ENCODE data around the gene SPA17.

The SPA17 gene

DNA sequence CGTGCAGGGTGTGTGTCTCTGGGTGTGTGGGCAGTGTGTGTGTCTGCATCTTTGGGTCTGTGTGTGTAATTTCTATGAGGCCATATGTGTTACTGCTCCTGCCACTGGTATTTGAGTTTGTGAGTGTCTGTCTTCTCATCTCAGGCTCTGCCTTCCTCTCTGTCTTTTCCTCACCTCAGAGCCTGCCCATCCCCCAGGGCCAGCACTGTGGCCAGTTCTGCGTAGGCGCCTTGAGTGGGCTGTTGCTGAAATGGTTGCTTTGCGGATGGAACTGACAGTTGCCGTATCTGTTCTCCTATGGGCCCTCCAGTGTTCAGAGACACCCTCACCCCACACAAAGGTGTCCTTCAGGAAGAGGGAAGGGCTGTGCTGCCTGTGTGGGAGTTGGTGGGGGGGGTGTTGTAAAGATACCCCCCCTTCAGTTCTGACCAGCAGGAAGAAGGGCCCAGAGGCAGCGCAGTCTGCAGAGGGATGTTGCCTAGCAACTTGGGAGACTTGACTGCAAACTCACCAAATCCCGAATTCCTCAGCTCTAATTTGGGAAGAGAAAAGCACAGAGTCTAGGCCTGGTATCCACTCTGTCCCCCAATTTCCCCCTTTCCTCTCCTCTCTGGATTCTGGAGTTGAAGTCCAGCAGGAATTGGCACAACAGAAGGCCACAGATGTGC, 64.1 kb downstream of the SPA17 start:
- H3K36me3 ChIP-seq (ENCODE audit: control insufficient read depth, insufficient read depth, low read length), result no peaks in the 10 kb centered on the region
- WGBS, 2 experiments, result 73 to 79% methylated on average over 6 to 7 of the region's 7 CpGs
- peaks cover 61% of the 10 kb centered on the region for H3K27me3 ChIP-seq (ENCODE audit: control insufficient read depth, insufficient read depth, low read length, poor library complexity, severe bottlenecking)

DNA sequence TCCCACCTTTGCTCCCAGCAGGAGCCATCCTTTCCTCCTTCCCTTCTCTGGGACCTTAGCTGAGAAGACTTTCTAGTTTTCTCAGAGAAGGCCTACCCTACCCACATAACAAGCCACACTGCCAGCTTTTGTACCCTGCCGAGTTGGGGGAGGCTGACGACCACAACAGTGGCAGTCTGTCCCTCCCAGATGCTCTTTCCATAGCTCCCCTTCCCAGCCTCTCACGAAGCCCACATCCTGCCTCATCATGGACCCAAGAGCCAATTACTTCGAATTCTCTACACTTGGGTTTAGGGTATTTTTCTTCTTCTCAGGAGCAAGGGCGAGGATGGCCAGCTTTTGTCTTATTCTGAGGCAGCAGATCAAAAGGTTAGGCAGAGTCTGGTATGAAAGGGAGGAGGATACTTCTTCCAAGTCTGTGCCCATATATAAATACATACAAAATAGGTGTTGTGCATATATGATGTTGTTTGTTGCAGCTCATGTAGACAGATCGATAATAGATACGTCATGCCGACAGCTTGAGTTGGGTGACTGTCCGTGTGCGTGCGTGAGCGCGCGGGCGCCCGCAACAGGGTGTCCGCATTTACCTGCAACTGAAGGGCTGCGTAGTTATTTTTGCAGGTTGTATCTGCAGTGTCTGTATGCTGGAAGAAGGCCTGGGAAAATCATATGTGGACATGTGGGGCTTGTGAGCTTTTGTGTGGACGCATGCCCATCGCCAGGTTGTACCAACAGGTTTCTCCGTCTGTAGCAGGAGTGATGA, 65.2 kb downstream of the SPA17 start:
- peaks cover 22% of the 10 kb centered on the region for H3K4me1 ChIP-seq (ENCODE audit: control insufficient read depth, insufficient read depth, low read length)
- 81 to 87% methylated on average over 21 of the region's 21 CpGs for WGBS, 2 experiments
- no peak overlapping the region for H3K27ac ChIP-seq (ENCODE audit: insufficient read depth, low read depth, low read length, poor library complexity, severe bottlenecking)
- no peaks in the 10 kb centered on the region for H3K36me3 ChIP-seq (ENCODE audit: control insufficient read depth, insufficient read depth, low read length)
- H3K9me3 ChIP-seq (ENCODE audit: control insufficient read depth, low read length), result no peaks in the 10 kb centered on the region
- peaks cover 72% of the 10 kb centered on the region for H3K27me3 ChIP-seq (ENCODE audit: control insufficient read depth, insufficient read depth, low read length, poor library complexity, severe bottlenecking)
- H3K4me3 ChIP-seq (ENCODE audit: insufficient read depth, low read depth, low read length), result peak overlapping the region; percentile 53

More for the DNA sequence above, 64.1 kb downstream of the SPA17 start:
- Histone ChIP-seq H3K27ac (ENCODE audit: insufficient read depth, low read depth, low read length, poor library complexity, severe bottlenecking) (no peak overlapping the region), H3K9me3 (ENCODE audit: control insufficient read depth, low read length) (no peaks in the 10 kb centered on the region), H3K4me1 (ENCODE audit: control insufficient read depth, insufficient read depth, low read length) (peaks cover 22% of the 10 kb centered on the region), H3K4me3 (ENCODE audit: insufficient read depth, low read depth, low read length) (no peak overlapping the region)

DNA sequence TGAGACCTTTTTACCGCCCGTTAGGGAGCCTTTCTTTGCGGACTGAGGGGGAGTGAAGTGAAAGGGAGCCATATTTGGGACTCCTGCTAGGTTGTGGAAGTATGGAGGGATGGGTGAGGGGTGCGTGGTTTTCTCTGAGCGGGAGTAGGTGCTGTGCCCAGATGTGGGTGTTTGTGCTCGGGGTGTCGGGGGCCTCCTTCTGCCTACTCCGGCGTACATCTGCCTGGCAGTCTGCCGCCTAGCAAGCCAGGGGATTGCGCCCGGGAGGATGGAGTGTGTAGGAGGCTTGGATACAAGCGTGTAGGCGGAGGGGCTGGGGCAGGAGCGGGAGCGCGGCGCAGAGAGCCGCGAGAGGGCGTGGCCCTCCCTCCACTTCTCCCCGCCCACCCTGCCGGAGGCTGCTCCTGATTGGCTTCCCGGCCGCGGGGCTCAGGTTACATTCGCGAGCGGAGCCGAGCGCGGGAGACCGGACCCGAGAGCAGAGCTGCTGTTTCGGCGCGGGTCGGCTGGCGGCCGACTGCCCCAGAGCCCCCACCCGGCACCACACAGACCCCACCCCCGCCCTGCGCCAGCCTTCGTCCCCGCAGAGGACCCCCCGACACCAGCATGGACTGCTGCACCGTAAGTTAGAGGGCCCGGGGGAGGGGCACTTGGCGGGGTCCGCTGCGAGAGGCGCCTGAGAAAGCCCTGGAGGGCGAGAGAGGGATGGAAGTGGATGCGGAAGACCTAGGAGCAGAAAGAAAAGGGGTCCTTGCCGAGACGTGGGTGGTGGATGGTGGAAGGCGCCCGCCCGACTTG, 66.0 kb downstream of the SPA17 start, which contains the start of gene NRGN:
Gene NRGN (plus strand): TSS at position 464 of the 798 bp plus-strand sequence. CDS start 143 bp downstream, at position 607.
- no peak within 1 kb of the TSS for H3K27ac ChIP-seq (ENCODE audit: insufficient read depth, low read depth, low read length, poor library complexity, severe bottlenecking)
- peak within 1 kb of the TSS; percentile 53 for H3K4me3 ChIP-seq (ENCODE audit: insufficient read depth, low read depth, low read length)
- H3K36me3 ChIP-seq (ENCODE audit: control insufficient read depth, insufficient read depth, low read length), result no peaks in the 10 kb centered on the region
- H3K4me1 ChIP-seq (ENCODE audit: control insufficient read depth, insufficient read depth, low read length), result peaks cover 22% of the 10 kb centered on the region
- 1 to 2% methylated on average over 59 of the region's 59 CpGs for WGBS, 2 experiments
- no peaks in the 10 kb centered on the region for H3K9me3 ChIP-seq (ENCODE audit: control insufficient read depth, low read length)
- peaks cover 80% of the 10 kb centered on the region for H3K27me3 ChIP-seq (ENCODE audit: control insufficient read depth, insufficient read depth, low read length, poor library complexity, severe bottlenecking)

DNA sequence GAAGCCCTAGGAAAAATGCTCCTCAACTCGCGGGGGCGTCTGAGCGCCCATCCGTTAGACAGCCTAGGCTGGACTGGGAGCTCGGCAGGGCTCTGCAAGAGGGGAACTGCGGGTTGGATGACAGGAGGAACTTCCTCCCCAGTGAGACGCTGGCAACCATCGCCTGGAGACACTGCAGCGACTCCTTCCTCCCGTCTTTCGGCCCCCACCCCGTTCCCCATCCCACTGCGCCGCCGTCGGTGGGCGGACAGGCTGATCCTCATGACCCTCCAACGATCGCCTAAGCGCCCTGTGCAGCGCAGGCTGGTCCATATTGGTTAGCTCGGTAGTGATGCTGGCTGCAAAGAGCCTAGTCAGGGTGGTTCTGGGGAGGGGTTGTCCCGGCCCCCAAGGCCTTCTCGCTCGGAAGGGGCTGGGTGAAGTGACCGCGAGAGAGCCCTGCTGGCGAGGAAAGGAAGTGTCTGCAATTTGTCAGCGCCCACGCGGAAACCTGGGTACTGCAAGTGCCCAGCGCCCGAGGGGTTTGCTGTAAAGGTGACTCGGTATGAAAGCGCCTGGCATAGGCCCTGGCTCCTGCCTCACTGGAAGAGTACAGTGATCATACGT, 66.7 kb downstream of the SPA17 start:
- H3K27ac ChIP-seq (ENCODE audit: insufficient read depth, low read depth, low read length, poor library complexity, severe bottlenecking), result no peak overlapping the region
- peak overlapping the region; percentile 53 for H3K4me3 ChIP-seq (ENCODE audit: insufficient read depth, low read depth, low read length)
- no peaks in the 10 kb centered on the region for H3K9me3 ChIP-seq (ENCODE audit: control insufficient read depth, low read length)
- peaks cover 27% of the 10 kb centered on the region for H3K4me1 ChIP-seq (ENCODE audit: control insufficient read depth, insufficient read depth, low read length)
- peaks cover 87% of the 10 kb centered on the region for H3K27me3 ChIP-seq (ENCODE audit: control insufficient read depth, insufficient read depth, low read length, poor library complexity, severe bottlenecking)
- no peaks in the 10 kb centered on the region for H3K36me3 ChIP-seq (ENCODE audit: control insufficient read depth, insufficient read depth, low read length)
- 6 to 7% methylated on average over 37 of the region's 37 CpGs for WGBS, 2 experiments

GRCh38 chr11:124742555-124742954, 68.9 kb downstream of the SPA17 start:
- WGBS, 2 experiments, result 84 to 95% methylated on average over 2 of the region's 2 CpGs
- Histone ChIP-seq H3K4me3 (ENCODE audit: insufficient read depth, low read depth, low read length) (no peak overlapping the region), H3K27me3 (ENCODE audit: control insufficient read depth, insufficient read depth, low read length, poor library complexity, severe bottlenecking) (peaks cover 98% of the 10 kb centered on the region)

GRCh38 chr11:124743050-124743449, 69.3 kb downstream of the SPA17 start:
- Histone ChIP-seq H3K4me1 (ENCODE audit: control insufficient read depth, insufficient read depth, low read length) (peaks cover 19% of the 10 kb centered on the region), H3K27ac (ENCODE audit: insufficient read depth, low read depth, low read length, poor library complexity, severe bottlenecking) (no peak overlapping the region), H3K27me3 (ENCODE audit: control insufficient read depth, insufficient read depth, low read length, poor library complexity, severe bottlenecking) (peaks cover 98% of the 10 kb centered on the region), H3K4me3 (ENCODE audit: insufficient read depth, low read depth, low read length) (no peak overlapping the region), H3K36me3 (ENCODE audit: control insufficient read depth, insufficient read depth, low read length) (no peaks in the 10 kb centered on the region), H3K9me3 (ENCODE audit: control insufficient read depth, low read length) (no peaks in the 10 kb centered on the region)
- WGBS, 2 experiments, result 58 to 69% methylated on average over 6 of the region's 6 CpGs

More at GRCh38 chr11:124742555-124742954, 68.9 kb downstream of the SPA17 start:
- Histone ChIP-seq H3K4me1 (ENCODE audit: control insufficient read depth, insufficient read depth, low read length) (peaks cover 24% of the 10 kb centered on the region), H3K9me3 (ENCODE audit: control insufficient read depth, low read length) (no peaks in the 10 kb centered on the region), H3K27ac (ENCODE audit: insufficient read depth, low read depth, low read length, poor library complexity, severe bottlenecking) (no peak overlapping the region), H3K36me3 (ENCODE audit: control insufficient read depth, insufficient read depth, low read length) (no peaks in the 10 kb centered on the region)

- 1 to 2% methylated on average over 44 of the region's 44 CpGs for WGBS, 2 experiments
- peak overlapping the region; percentile 23 for H3K4me3 ChIP-seq (ENCODE audit: insufficient read depth, low read depth, low read length)
Observed at GRCh38 chr11:124745270-124745834, 71.6 kb downstream of the SPA17 start.

GRCh38 chr11:124745835-124746620, 72.3 kb downstream of the SPA17 start:
- H3K27me3 ChIP-seq (ENCODE audit: control insufficient read depth, insufficient read depth, low read length, poor library complexity, severe bottlenecking), result peaks cover 100% of the 10 kb centered on the region
- no peaks in the 10 kb centered on the region for H3K9me3 ChIP-seq (ENCODE audit: control insufficient read depth, low read length)
- WGBS, 2 experiments, result 1% methylated on average over 41 of the region's 41 CpGs
- H3K4me1 ChIP-seq (ENCODE audit: control insufficient read depth, insufficient read depth, low read length), result peaks cover 8% of the 10 kb centered on the region
- no peak overlapping the region for H3K27ac ChIP-seq (ENCODE audit: insufficient read depth, low read depth, low read length, poor library complexity, severe bottlenecking)
- peak overlapping the region; percentile 23 for H3K4me3 ChIP-seq (ENCODE audit: insufficient read depth, low read depth, low read length)
- no peaks in the 10 kb centered on the region for H3K36me3 ChIP-seq (ENCODE audit: control insufficient read depth, insufficient read depth, low read length)

More at GRCh38 chr11:124745270-124745834, 71.6 kb downstream of the SPA17 start:
- Histone ChIP-seq H3K9me3 (ENCODE audit: control insufficient read depth, low read length) (no peaks in the 10 kb centered on the region), H3K4me1 (ENCODE audit: control insufficient read depth, insufficient read depth, low read length) (peaks cover 8% of the 10 kb centered on the region), H3K36me3 (ENCODE audit: control insufficient read depth, insufficient read depth, low read length) (no peaks in the 10 kb centered on the region), H3K27ac (ENCODE audit: insufficient read depth, low read depth, low read length, poor library complexity, severe bottlenecking) (no peak overlapping the region), H3K27me3 (ENCODE audit: control insufficient read depth, insufficient read depth, low read length, poor library complexity, severe bottlenecking) (peaks cover 100% of the 10 kb centered on the region)
